ENCODE data around the gene CD200R1.

DNA sequence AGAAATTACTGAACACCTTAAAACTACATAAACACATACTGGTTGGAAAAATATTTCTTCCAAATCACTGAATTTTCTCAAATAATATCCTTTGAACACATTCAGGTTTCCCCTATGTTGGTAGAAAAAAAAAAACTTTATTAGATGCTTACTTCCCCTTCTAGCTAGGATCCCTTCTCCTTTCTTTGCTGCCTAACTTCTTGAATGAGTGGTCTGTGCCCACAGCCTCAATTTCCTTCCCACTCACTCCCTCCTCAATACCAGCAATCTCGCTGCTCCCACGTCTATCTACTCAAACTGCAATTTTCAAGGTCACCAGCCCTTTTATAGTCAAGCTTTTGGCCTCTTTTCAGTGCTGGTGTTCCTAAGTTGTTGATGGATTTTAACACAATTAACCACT, 8.3 kb downstream of the CD200R1 start:
- TF ChIP-seq REST (tag by site-specific recombination; IDR thresholded peaks at IDR 0.05) (no peak), ZNF610 (tag by site-specific recombination; IDR thresholded peaks at IDR 0.05; ENCODE audit: borderline replicate concordance) (no peak), ZNF354C (tag by site-specific recombination; IDR thresholded peaks at IDR 0.05; ENCODE audit: borderline replicate concordance, low read depth) (no peak), ZNF624 (tag by site-specific recombination; IDR thresholded peaks at IDR 0.05) (no peak), TRIM28 (IDR thresholded peaks at IDR 0.05; ENCODE audit: borderline replicate concordance, low read length) (no peak), ZNF274 (IDR thresholded peaks at IDR 0.05; ENCODE audit: low read length) (no peak), ZNF274 (tag by site-specific recombination; IDR thresholded peaks at IDR 0.05; ENCODE audit: borderline replicate concordance) (no peak), ZNF548 (tag by site-specific recombination; IDR thresholded peaks at IDR 0.05) (no peak), GFI1B (tag by site-specific recombination; IDR thresholded peaks at IDR 0.05) (no peak), ZNF549 (tag by site-specific recombination; IDR thresholded peaks at IDR 0.05) (no peak), HOXA7 (CRISPR knock-in tag; IDR thresholded peaks at IDR 0.05; ENCODE audit: borderline replicate concordance) (no peak)
- TF ChIP-seq, protein P1, sequence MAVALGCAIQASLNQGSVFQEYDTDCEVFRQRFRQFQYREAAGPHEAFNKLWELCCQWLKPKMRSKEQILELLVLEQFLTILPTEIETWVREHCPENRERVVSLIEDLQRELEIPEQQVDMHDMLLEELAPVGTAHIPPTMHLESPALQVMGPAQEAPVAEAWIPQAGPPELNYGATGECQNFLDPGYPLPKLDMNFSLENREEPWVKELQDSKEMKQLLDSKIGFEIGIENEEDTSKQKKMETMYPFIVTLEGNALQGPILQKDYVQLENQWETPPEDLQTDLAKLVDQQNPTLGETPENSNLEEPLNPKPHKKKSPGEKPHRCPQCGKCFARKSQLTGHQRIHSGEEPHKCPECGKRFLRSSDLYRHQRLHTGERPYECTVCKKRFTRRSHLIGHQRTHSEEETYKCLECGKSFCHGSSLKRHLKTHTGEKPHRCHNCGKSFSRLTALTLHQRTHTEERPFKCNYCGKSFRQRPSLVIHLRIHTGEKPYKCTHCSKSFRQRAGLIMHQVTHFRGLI (tag by site-specific recombination; IDR thresholded peaks at IDR 0.05) = no peak
- TF ChIP-seq, protein P2, sequence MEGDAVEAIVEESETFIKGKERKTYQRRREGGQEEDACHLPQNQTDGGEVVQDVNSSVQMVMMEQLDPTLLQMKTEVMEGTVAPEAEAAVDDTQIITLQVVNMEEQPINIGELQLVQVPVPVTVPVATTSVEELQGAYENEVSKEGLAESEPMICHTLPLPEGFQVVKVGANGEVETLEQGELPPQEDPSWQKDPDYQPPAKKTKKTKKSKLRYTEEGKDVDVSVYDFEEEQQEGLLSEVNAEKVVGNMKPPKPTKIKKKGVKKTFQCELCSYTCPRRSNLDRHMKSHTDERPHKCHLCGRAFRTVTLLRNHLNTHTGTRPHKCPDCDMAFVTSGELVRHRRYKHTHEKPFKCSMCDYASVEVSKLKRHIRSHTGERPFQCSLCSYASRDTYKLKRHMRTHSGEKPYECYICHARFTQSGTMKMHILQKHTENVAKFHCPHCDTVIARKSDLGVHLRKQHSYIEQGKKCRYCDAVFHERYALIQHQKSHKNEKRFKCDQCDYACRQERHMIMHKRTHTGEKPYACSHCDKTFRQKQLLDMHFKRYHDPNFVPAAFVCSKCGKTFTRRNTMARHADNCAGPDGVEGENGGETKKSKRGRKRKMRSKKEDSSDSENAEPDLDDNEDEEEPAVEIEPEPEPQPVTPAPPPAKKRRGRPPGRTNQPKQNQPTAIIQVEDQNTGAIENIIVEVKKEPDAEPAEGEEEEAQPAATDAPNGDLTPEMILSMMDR (tag by site-specific recombination; IDR thresholded peaks at IDR 0.05) = no peak
